ENCODE data around the gene DLG2.

GRCh38 chr11:85232559-85232958 is 394.6 kb downstream of the DLG2 start:
- TF ChIP-seq CTCF (IDR thresholded peaks at IDR 0.05): no peak
- TF ChIP-seq ZFX (IDR thresholded peaks at IDR 0.05; ENCODE audit: borderline replicate concordance): no peak

Data from 22Rv1 (cell line).